H1 (cell line): ENCODE data around the gene OBSCN. TPM values are rescaled to one million over a fixed set of nuclear protein-coding genes. Genes with fewer than 3 reads are reported as not detected.

ENCODE experiments used
- ATF2 ChIP-seq: IDR thresholded peaks from 2 replicates; pipeline ENCODE4 v1.6.1; 2012; ENCODE audit warnings: low read length, inconsistent platforms
- CHD7 ChIP-seq: fragments of 300-600 bp; sonication (generic); IDR thresholded peaks from 2 replicates; pipeline ENCODE4 v1.7.1; 2012; ENCODE audit warnings: low read length, moderate library complexity, mild to moderate bottlenecking, inconsistent platforms; ENCODE audit not compliant: insufficient replicate concordance
- CTCF ChIP-seq, 3 experiments: IDR thresholded peaks; 1 replicate in 2 of 3; 2 replicates in 1 of 3; pipeline versions ENCODE4 v1.5.1 to v1.6.1; 2011; ENCODE audit warnings: low read length in 3 of 3, mild to moderate bottlenecking in 3 of 3, inconsistent platforms in 2 of 3, low read depth in 1 of 3, moderate library complexity in 1 of 3; ENCODE audit not compliant: insufficient read depth in 1 of 3; ENCODE audit errors: control extremely low read depth in 1 of 3
- HDAC2 ChIP-seq, 2 experiments: fragments of 300-600 bp in 1 of 2; sonication (generic) in 1 of 2; IDR thresholded peaks; 2 replicates each; pipeline ENCODE4 v1.6.1; 2011 to 2012; ENCODE audit warnings: low read depth in 2 of 2, low read length in 2 of 2, mild to moderate bottlenecking in 2 of 2, moderate library complexity in 2 of 2, borderline replicate concordance in 1 of 2, inconsistent platforms in 1 of 2
- POLR2AphosphoS5 ChIP-seq: IDR thresholded peaks from 2 replicates; pipeline ENCODE4 v1.6.1; 2011; ENCODE audit warnings: low read depth, low read length
- polyA plus RNA-seq, 7 experiments: library from polyadenylated mRNA; depleted of rRNA in 3 of 7; stranded (reverse) in 5 of 7; unstranded in 2 of 7; fragments of >200 nt in 5 of 7; fragments of 200-250 nt in 2 of 7; gene quantifications; 1 replicate in 5 of 7; 2 replicates in 1 of 7; 4 replicates in 1 of 7; pipeline versions ENCODE4 v1.2.1 to v1.2.3, GENCODE V29; 2011 to 2013; ENCODE audit warnings: missing spikeins in 2 of 7, mixed read lengths in 2 of 7
- total RNA-seq: library from RNA; stranded (reverse); fragmentation: NEBNext Ultra II Directional; extraction: Animal tissue kit (Norgen Biotek cat#: 25700); gene quantifications from 2 replicates; pipeline ENCODE4 v1.2.1, GENCODE V29; 2021

The OBSCN gene
- total and polyA plus RNA-seq, 2 of the 8 experiments (the other 6 are each of a cell fraction or from before 2014, with no cell fraction given), result 7.5 to 28.4 TPM

GRCh38 chr1:228264090-228264829 is 56.4 kb downstream of the OBSCN start (continued):
- TF ChIP-seq CTCF (IDR thresholded peaks at IDR 0.05; ENCODE audit: control extremely low read depth in 1 of 3, insufficient read depth in 1 of 3, low read depth in 1 of 3, low read length in 3 of 3), result no peak
- TF ChIP-seq ATF2, result no peak
- TF ChIP-seq CHD7, result no peak
- TF ChIP-seq HDAC2 (IDR thresholded peaks at IDR 0.05; ENCODE audit: borderline replicate concordance in 1 of 2, low read depth in 2 of 2, low read length in 2 of 2), result no peak
- no peak for TF ChIP-seq POLR2AphosphoS5
